Upper lobe of right lung (tissue), 1 donor: Measurements from ENCODE around the gene SF3B2. TPM values are rescaled to one million over a fixed set of nuclear protein-coding genes. Genes with fewer than 3 reads are reported as not detected.

Experiments
- ATAC-seq: fragments of 200-7000 bp; cut with Tn5 transposase; one replicate; pipeline ENCODE4 v1.9.1; 2020; ENCODE audit warnings: mild to moderate bottlenecking, moderate library complexity
- DNase-seq: peaks from one replicate; pipeline ENCODE4 v3.0.0-alpha.2; 2020
- H3K27ac ChIP-seq: fragments of 200-600 bp; one replicate; pipeline ENCODE4 v1.8.0; 2022
- H3K27me3 ChIP-seq: fragments of 200-600 bp; one replicate; pipeline ENCODE4 v1.8.0; 2022; ENCODE audit warnings: mild to moderate bottlenecking
- H3K36me3 ChIP-seq: fragments of 200-600 bp; one replicate; pipeline ENCODE4 v1.8.0; 2022
- H3K4me1 ChIP-seq: fragments of 200-600 bp; one replicate; pipeline ENCODE4 v1.8.0; 2022
- H3K4me3 ChIP-seq: fragments of 200-600 bp; one replicate; pipeline ENCODE4 v1.8.0; 2022; ENCODE audit warnings: mild to moderate bottlenecking
- H3K9me3 ChIP-seq: fragments of 200-600 bp; one replicate; pipeline ENCODE4 v1.8.0; 2022
- intact Hi-C: fragments of 100-400 bp; cut with DNase I; formaldehyde crosslinking; loops from one replicate; pipeline ENCODE4 v1.11.0; 2022
- total RNA-seq: library from RNA; stranded (reverse); fragmentation: NEBNext Ultra II Directional; extraction: Animal tissue kit (Norgen Biotek cat#: 25700); gene quantifications from one replicate; pipeline ENCODE4 v1.2.1, GENCODE V29; 2021
- TF ChIP-seq, protein P1 (sequence below): fragments of 200-600 bp; IDR thresholded peaks from one replicate; pipeline ENCODE4 v1.8.0; 2022; ENCODE audit warnings: antibody characterized with exemption
- donor health status: DM: no; HTN: yes; CAD: no; lungs with severe emphysema.

The SF3B2 gene
- total RNA-seq, 1 donor from 2014 or later: 149 TPM

- intact Hi-C loops: no loop called here
Measured at GRCh38 chr11:66104057-66104638, 52.0 kb downstream of the SF3B2 start.

DNA sequence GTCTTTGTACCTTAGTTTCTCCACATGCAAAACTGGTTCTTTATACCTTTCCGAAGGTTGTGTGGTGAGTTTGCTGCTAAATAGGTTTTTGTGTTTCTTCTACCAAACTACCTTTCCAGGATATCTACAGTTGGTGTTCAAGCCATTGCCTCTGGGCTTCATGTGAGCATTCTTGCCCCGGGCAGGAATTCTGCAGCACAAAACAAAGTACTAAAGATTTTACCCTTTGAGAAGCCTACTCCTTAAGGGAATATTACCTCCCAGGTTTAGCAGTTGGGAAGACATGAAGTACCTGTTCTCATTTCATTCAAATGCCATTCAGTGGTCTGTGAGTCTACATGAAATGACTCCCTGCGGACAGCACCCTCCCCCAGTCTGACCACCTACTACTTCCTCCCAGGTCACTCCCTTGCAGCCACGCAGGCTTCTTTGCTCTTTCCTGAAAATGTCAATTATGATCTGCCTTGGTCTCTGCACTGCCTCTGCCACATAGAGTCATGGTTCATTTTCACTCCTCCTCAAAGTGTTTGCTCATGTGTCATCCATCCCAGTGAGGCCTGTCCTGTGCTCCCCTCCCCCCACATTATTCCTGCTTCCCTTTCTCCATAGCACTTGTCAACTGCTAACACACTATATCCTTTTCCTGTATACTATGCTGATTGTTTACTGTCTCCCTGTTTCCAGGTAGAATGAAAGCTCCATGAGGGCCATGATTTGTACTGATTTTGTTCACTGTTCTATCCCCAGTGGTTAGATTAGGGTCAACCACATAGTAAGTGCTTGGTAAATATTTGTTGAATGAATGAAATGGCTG is 54.8 kb downstream of the SF3B2 start:
- no peak overlapping the region for H3K27ac ChIP-seq
- H3K36me3 ChIP-seq: no peaks in the 10 kb centered on the region
- TF ChIP-seq, protein P1, sequence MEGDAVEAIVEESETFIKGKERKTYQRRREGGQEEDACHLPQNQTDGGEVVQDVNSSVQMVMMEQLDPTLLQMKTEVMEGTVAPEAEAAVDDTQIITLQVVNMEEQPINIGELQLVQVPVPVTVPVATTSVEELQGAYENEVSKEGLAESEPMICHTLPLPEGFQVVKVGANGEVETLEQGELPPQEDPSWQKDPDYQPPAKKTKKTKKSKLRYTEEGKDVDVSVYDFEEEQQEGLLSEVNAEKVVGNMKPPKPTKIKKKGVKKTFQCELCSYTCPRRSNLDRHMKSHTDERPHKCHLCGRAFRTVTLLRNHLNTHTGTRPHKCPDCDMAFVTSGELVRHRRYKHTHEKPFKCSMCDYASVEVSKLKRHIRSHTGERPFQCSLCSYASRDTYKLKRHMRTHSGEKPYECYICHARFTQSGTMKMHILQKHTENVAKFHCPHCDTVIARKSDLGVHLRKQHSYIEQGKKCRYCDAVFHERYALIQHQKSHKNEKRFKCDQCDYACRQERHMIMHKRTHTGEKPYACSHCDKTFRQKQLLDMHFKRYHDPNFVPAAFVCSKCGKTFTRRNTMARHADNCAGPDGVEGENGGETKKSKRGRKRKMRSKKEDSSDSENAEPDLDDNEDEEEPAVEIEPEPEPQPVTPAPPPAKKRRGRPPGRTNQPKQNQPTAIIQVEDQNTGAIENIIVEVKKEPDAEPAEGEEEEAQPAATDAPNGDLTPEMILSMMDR: no peak
- intact Hi-C loops: no loop called here
- H3K4me3 ChIP-seq: no peak overlapping the region
- no peak for DNase-seq
- H3K27me3 ChIP-seq: no peaks in the 10 kb centered on the region
- H3K9me3 ChIP-seq: no peaks in the 10 kb centered on the region
- peaks cover 6% of the 10 kb centered on the region for H3K4me1 ChIP-seq
- peak; percentile 61 for ATAC-seq

More at GRCh38 chr11:66104057-66104638, 52.0 kb downstream of the SF3B2 start:
- ATAC-seq: no peak
- no peaks in the 10 kb centered on the region for H3K36me3 ChIP-seq
- TF ChIP-seq, protein P1: no peak
- no peaks in the 10 kb centered on the region for H3K9me3 ChIP-seq
- H3K4me1 ChIP-seq: peaks cover 24% of the 10 kb centered on the region
- H3K27me3 ChIP-seq: no peaks in the 10 kb centered on the region
- H3K4me3 ChIP-seq: no peak overlapping the region
- no peak overlapping the region for H3K27ac ChIP-seq
- no peak for DNase-seq

- no peak overlapping the region for H3K27ac ChIP-seq
- H3K4me3 ChIP-seq: no peak overlapping the region
- no peak for DNase-seq
- no peaks in the 10 kb centered on the region for H3K27me3 ChIP-seq
- no peaks in the 10 kb centered on the region for H3K36me3 ChIP-seq
- intact Hi-C loops: no loop called here
- H3K9me3 ChIP-seq: no peaks in the 10 kb centered on the region
- H3K4me1 ChIP-seq: peaks cover 15% of the 10 kb centered on the region
- peak; percentile 9 for ATAC-seq
- TF ChIP-seq, protein P1: no peak
Measured at GRCh38 chr11:66107600-66108510, 55.7 kb downstream of the SF3B2 start.

GRCh38 chr11:66109294-66109693 is 57.1 kb downstream of the SF3B2 start:
- DNase-seq: no peak
- H3K4me3 ChIP-seq: no peak overlapping the region
- H3K36me3 ChIP-seq: no peaks in the 10 kb centered on the region
- intact Hi-C loops: no loop called here
- peaks cover 25% of the 10 kb centered on the region for H3K4me1 ChIP-seq
- no peaks in the 10 kb centered on the region for H3K9me3 ChIP-seq
- TF ChIP-seq, protein P1: no peak
- no peak overlapping the region for H3K27ac ChIP-seq
- no peak for ATAC-seq
- H3K27me3 ChIP-seq: no peaks in the 10 kb centered on the region

DNA sequence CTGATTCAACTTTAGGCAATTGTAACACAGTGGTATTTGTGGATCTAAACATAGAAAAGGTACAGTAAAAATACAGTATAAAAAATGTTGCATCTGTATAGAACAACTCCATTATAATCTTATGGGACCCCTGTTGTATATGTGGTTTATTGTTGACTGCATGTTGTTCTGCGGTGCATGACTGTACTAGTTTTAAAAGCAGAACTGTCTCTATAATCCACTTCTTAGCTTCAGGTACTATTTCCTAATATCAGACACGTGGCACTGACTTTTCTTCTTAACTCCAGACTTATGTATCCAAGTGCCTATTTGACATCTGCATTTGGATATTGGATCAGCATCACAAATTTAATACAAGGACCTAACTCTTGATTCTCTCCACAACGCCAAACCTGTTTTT is 59.0 kb downstream of the SF3B2 start:
- Histone ChIP-seq H3K36me3 (no peaks in the 10 kb centered on the region), H3K4me3 (no peak overlapping the region), H3K27ac (no peak overlapping the region), H3K4me1 (peaks cover 41% of the 10 kb centered on the region), H3K27me3 (no peaks in the 10 kb centered on the region), H3K9me3 (no peaks in the 10 kb centered on the region)
- ATAC-seq: no peak
- no peak for DNase-seq
- TF ChIP-seq, protein P1: no peak
- intact Hi-C loops: no loop called here
